ENCODE measurements around the gene GRB10. TPM values are rescaled to one million over a fixed set of nuclear protein-coding genes. Genes with fewer than 3 reads are reported as not detected.

Gene GRB10
- polyA plus RNA-seq, 1 donor from 2014 or later: 78.4 TPM

- H3K27ac ChIP-seq (ENCODE audit: low read length): no peak overlapping the region
- no peak overlapping the region for H2AFZ ChIP-seq (ENCODE audit: low read depth, low read length)
- no peak overlapping the region for H3K9ac ChIP-seq (ENCODE audit: low read length)
- no peak overlapping the region for H3K4me3 ChIP-seq (ENCODE audit: low read length)
- H4K20me1 ChIP-seq (ENCODE audit: insufficient read depth): no peaks in the 10 kb centered on the region
- H3K9me3 ChIP-seq (ENCODE audit: low read length): no peaks in the 10 kb centered on the region
- H3F3A ChIP-seq (ENCODE audit: insufficient read depth, low read length, poor library complexity, severe bottlenecking): no peaks in the 10 kb centered on the region
- H3K9me2 ChIP-seq (ENCODE audit: insufficient read depth, low read length): no peaks in the 10 kb centered on the region
- H3K27me3 ChIP-seq (ENCODE audit: insufficient read depth, low read depth, low read length): no peaks in the 10 kb centered on the region
- TF ChIP-seq CTCF (IDR thresholded peaks at IDR 0.05; ENCODE audit: poor library complexity, severe bottlenecking): no peak
- no peaks in the 10 kb centered on the region for H3K79me2 ChIP-seq (replicated peaks; ENCODE audit: insufficient read depth, low read length)
- no peaks in the 10 kb centered on the region for H3K36me3 ChIP-seq (ENCODE audit: insufficient read depth, low read length)
- no peak overlapping the region for H3K4me2 ChIP-seq (ENCODE audit: low read length)
Measured at GRCh38 chr7:50806143-50806542, 23.4 kb upstream of the GRB10 start.

GRCh38 chr7:50805447-50806125, 22.9 kb upstream of the GRB10 start:
- TF ChIP-seq SMC3 (conservative IDR thresholded peaks at IDR 0.05; ENCODE audit: poor library complexity) (no peak), REST (IDR thresholded peaks at IDR 0.05; ENCODE audit: borderline replicate concordance) (no peak), CTCF (IDR thresholded peaks at IDR 0.05; ENCODE audit: poor library complexity, severe bottlenecking) (no peak), RAD21 (conservative IDR thresholded peaks at IDR 0.05) (no peak), POLR2AphosphoS5 (IDR thresholded peaks at IDR 0.05) (no peak), EZH2 (IDR thresholded peaks at IDR 0.05; ENCODE audit: borderline replicate concordance, insufficient read depth, low read length, poor library complexity, severe bottlenecking) (no peak), EP300 (conservative IDR thresholded peaks at IDR 0.05; ENCODE audit: poor library complexity, severe bottlenecking) (no peak), MXI1 (conservative IDR thresholded peaks at IDR 0.05; ENCODE audit: poor library complexity, severe bottlenecking) (no peak), TAF1 (IDR thresholded peaks at IDR 0.05; ENCODE audit: low read depth) (no peak)
- H3K9ac ChIP-seq (ENCODE audit: low read length): no peak overlapping the region
- H3K27me3 ChIP-seq (ENCODE audit: insufficient read depth, low read depth, low read length): no peaks in the 10 kb centered on the region
- H3K36me3 ChIP-seq (ENCODE audit: insufficient read depth, low read length): no peaks in the 10 kb centered on the region
- no peaks in the 10 kb centered on the region for H3F3A ChIP-seq (ENCODE audit: insufficient read depth, low read length, poor library complexity, severe bottlenecking)
- H3K4me2 ChIP-seq (ENCODE audit: low read length): no peak overlapping the region
- H4K20me1 ChIP-seq (ENCODE audit: insufficient read depth): no peaks in the 10 kb centered on the region
- H3K4me3 ChIP-seq (ENCODE audit: low read length): no peak overlapping the region
- H3K79me2 ChIP-seq (replicated peaks; ENCODE audit: insufficient read depth, low read length): no peaks in the 10 kb centered on the region
- H2AFZ ChIP-seq (ENCODE audit: low read depth, low read length): no peak overlapping the region
- no peaks in the 10 kb centered on the region for H3K9me3 ChIP-seq (ENCODE audit: low read length)
- H3K27ac ChIP-seq (ENCODE audit: low read length): no peak overlapping the region
- H3K9me2 ChIP-seq (ENCODE audit: insufficient read depth, low read length): no peaks in the 10 kb centered on the region
